Hepatocyte (in vitro differentiated cells): Measurements from ENCODE around the gene AURKA. TPM values are rescaled to one million over a fixed set of nuclear protein-coding genes. Genes with fewer than 3 reads are reported as not detected.

ENCODE experiments used
- DNase-seq: peaks from one replicate; pipeline ENCODE4 v3.0.0-alpha.2; 2016; ENCODE audit warnings: low spot score
- H2AFZ ChIP-seq: fragments of 200-600 bp; sonication (generic); 2 replicates; pipeline ENCODE4 v1.6.0; 2016; ENCODE audit warnings: antibody characterized with exemption, mild to moderate bottlenecking
- H3K27ac ChIP-seq: fragments of 200-600 bp; sonication (generic); 2 replicates; pipeline ENCODE4 v1.5.1; 2016; ENCODE audit warnings: mild to moderate bottlenecking
- H3K27me3 ChIP-seq: fragments of 200-600 bp; sonication (generic); 2 replicates; pipeline ENCODE4 v1.6.1; 2016
- H3K36me3 ChIP-seq: fragments of 200-600 bp; sonication (generic); replicated peaks from 2 replicates; pipeline ENCODE4 v1.5.1; 2016; ENCODE audit warnings: low read depth; ENCODE audit not compliant: insufficient read depth
- H3K4me1 ChIP-seq: fragments of 200-600 bp; sonication (generic); 2 replicates; pipeline ENCODE4 v1.5.1; 2016; ENCODE audit warnings: mild to moderate bottlenecking, moderate library complexity; ENCODE audit not compliant: insufficient read depth
- H3K4me2 ChIP-seq: fragments of 200-600 bp; sonication (generic); 2 replicates; pipeline ENCODE4 v1.6.0; 2016
- H3K4me3 ChIP-seq: fragments of 200-600 bp; sonication (generic); 2 replicates; pipeline ENCODE4 v1.5.1; 2016; ENCODE audit warnings: mild to moderate bottlenecking
- H3K79me2 ChIP-seq: fragments of 200-600 bp; sonication (generic); 2 replicates; pipeline ENCODE4 v1.6.0; 2017; ENCODE audit warnings: mild to moderate bottlenecking
- H3K9me2 ChIP-seq: fragments of 200-600 bp; sonication (generic); replicated peaks from 2 replicates; pipeline ENCODE4 v1.6.0; 2017; ENCODE audit warnings: mild to moderate bottlenecking; ENCODE audit not compliant: insufficient read depth
- H3K9me3 ChIP-seq: fragments of 200-600 bp; sonication (generic); 2 replicates; pipeline ENCODE4 v1.5.1; 2016; ENCODE audit warnings: low read depth, mild to moderate bottlenecking
- H4K20me1 ChIP-seq: fragments of 200-600 bp; sonication (generic); 2 replicates; pipeline ENCODE4 v1.6.0; 2016; ENCODE audit warnings: mild to moderate bottlenecking; ENCODE audit not compliant: insufficient read depth, poor library complexity, severe bottlenecking
- EZH2 ChIP-seq: fragments of 200-600 bp; sonication (generic); IDR thresholded peaks from 2 replicates; pipeline ENCODE4 v1.6.1; 2016; ENCODE audit warnings: antibody characterized with exemption, mild to moderate bottlenecking, borderline replicate concordance
- EZH2phosphoT487 ChIP-seq: fragments of 200-600 bp; sonication (generic); IDR thresholded peaks from one replicate; pipeline ENCODE4 v1.6.1; 2018; ENCODE audit warnings: antibody characterized with exemption, mild to moderate bottlenecking, low read depth, moderate library complexity; ENCODE audit not compliant: unreplicated experiment, severe bottlenecking
- WGBS: methylation state at CpG from one replicate; pipeline ENCODE4 v1.1.6; 2016; ENCODE audit warnings: low lambda C conversion rate; ENCODE audit errors: missing lambda C conversion rate; 5-methylcytosine and 5-hydroxymethylcytosine counted together
- polyA plus RNA-seq: library from polyadenylated mRNA; unstranded; fragments of >200 nt; fragmentation: Nextera tagmentation; extraction: Ambion mirVana; gene quantifications from 2 replicates; pipeline ENCODE4 v1.2.1, GENCODE V29; 2016
- total RNA-seq: library from RNA; depleted of rRNA; stranded (reverse); fragments of >200 nt; gene quantifications from 2 replicates; pipeline ENCODE4 v1.2.3, GENCODE V29; 2014
- TF ChIP-seq, protein P1 (sequence below): fragments of 200-600 bp; sonication (generic); IDR thresholded peaks from 2 replicates; pipeline ENCODE4 v1.5.1; 2016; ENCODE audit warnings: antibody characterized with exemption, mild to moderate bottlenecking; ENCODE audit not compliant: poor library complexity

AURKA gene
- total and polyA plus RNA-seq, 2 experiments from 2014 or later = 13.4 to 16.9 TPM

GRCh38 chr20:56395166-56395565 lies 3.2 kb upstream of the AURKA start:
- WGBS = 86% methylated on average over 4 of the region's 4 CpGs
- no peak overlapping the region for H3K4me3 ChIP-seq
- no peaks in the 10 kb centered on the region for H3K9me3 ChIP-seq
- no peak overlapping the region for H3K27ac ChIP-seq
- H3K4me1 ChIP-seq = peaks cover 10% of the 10 kb centered on the region
- TF ChIP-seq, protein P1, sequence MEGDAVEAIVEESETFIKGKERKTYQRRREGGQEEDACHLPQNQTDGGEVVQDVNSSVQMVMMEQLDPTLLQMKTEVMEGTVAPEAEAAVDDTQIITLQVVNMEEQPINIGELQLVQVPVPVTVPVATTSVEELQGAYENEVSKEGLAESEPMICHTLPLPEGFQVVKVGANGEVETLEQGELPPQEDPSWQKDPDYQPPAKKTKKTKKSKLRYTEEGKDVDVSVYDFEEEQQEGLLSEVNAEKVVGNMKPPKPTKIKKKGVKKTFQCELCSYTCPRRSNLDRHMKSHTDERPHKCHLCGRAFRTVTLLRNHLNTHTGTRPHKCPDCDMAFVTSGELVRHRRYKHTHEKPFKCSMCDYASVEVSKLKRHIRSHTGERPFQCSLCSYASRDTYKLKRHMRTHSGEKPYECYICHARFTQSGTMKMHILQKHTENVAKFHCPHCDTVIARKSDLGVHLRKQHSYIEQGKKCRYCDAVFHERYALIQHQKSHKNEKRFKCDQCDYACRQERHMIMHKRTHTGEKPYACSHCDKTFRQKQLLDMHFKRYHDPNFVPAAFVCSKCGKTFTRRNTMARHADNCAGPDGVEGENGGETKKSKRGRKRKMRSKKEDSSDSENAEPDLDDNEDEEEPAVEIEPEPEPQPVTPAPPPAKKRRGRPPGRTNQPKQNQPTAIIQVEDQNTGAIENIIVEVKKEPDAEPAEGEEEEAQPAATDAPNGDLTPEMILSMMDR = no peak
- TF ChIP-seq EZH2phosphoT487 = no peak
- TF ChIP-seq EZH2 = no peak
- peak overlapping the region; percentile 82 for H3K4me2 ChIP-seq
- H3K9me2 ChIP-seq = no peaks in the 10 kb centered on the region
- no peaks in the 10 kb centered on the region for H3K27me3 ChIP-seq
- H3K36me3 ChIP-seq = peaks cover 3% of the 10 kb centered on the region
- H2AFZ ChIP-seq = no peak overlapping the region
- peaks cover 57% of the 10 kb centered on the region for H3K79me2 ChIP-seq
- no peak for DNase-seq
- no peaks in the 10 kb centered on the region for H4K20me1 ChIP-seq

DNA sequence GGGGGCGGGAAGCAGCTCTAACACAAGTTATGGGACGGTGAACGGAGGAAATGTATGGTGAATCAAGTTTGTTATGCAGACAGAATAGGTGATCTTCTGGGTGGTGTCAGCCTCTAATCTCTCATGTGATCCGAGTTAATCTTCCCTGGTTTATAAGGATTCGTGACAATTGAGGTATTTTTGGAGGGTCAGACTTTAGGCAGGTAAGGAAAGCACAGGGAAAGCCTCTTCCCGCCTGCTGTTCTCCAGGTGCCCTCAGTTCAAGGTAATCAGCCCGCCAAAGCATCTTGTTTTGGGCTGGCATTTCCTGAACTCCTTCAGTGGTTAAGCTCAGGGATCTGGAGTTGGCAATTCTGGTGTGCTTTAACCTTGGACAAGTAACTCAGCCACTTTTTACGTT lies 1.6 kb upstream of the AURKA start:
- Histone ChIP-seq H2AFZ (no peak overlapping the region), H4K20me1 (no peaks in the 10 kb centered on the region), H3K27ac (peak overlapping the region; percentile 26), H3K4me3 (peak overlapping the region; percentile 51), H3K9me2 (no peaks in the 10 kb centered on the region), H3K79me2 (peaks cover 61% of the 10 kb centered on the region), H3K4me1 (peaks cover 10% of the 10 kb centered on the region), H3K4me2 (peak overlapping the region; percentile 82), H3K27me3 (no peaks in the 10 kb centered on the region), H3K36me3 (no peaks in the 10 kb centered on the region), H3K9me3 (no peaks in the 10 kb centered on the region)
- DNase-seq = no peak
- TF ChIP-seq, protein P1 = no peak
- no peak for TF ChIP-seq EZH2phosphoT487
- TF ChIP-seq EZH2 = no peak
- 58% methylated on average over 8 of the region's 8 CpGs for WGBS

- no peaks in the 10 kb centered on the region for H3K9me2 ChIP-seq
- 5% methylated on average over 18 of the region's 18 CpGs for WGBS
- H3K4me2 ChIP-seq = peak overlapping the region; percentile 82
- peak overlapping the region; percentile 67 for H2AFZ ChIP-seq
- peak overlapping the region; percentile 89 for H3K27ac ChIP-seq
- no peaks in the 10 kb centered on the region for H3K27me3 ChIP-seq
- peaks cover 10% of the 10 kb centered on the region for H3K4me1 ChIP-seq
- no peak for DNase-seq
- H3K79me2 ChIP-seq = peaks cover 66% of the 10 kb centered on the region
- H3K36me3 ChIP-seq = no peaks in the 10 kb centered on the region
- H3K4me3 ChIP-seq = peak overlapping the region; percentile 51
- TF ChIP-seq, protein P1 = no peak
- TF ChIP-seq EZH2 (no peak), EZH2phosphoT487 (no peak)
- H4K20me1 ChIP-seq = no peaks in the 10 kb centered on the region
- H3K9me3 ChIP-seq = no peaks in the 10 kb centered on the region
These were observed 967 bp upstream of the AURKA start for GRCh38 chr20:56392881-56393482.
